SU-DHL-6 (cell line): Measurements from ENCODE around the gene MGAT4A.

Experiments
- H2AFZ ChIP-seq: fragments of 200-600 bp; sonication (generic); 2 replicates; pipeline ENCODE4 v1.6.1; 2014; ENCODE audit warnings: low read depth, mild to moderate bottlenecking, moderate library complexity, mixed read lengths, antibody characterized with exemption, low read length; ENCODE audit not compliant: severe bottlenecking
- H3F3A ChIP-seq: fragments of 200-600 bp; shearing (Covaris generic); 2 replicates; pipeline ENCODE4 v1.6.0; 2016; ENCODE audit warnings: antibody characterized with exemption, mild to moderate bottlenecking; ENCODE audit not compliant: insufficient read depth
- H3K27ac ChIP-seq: fragments of 200-600 bp; sonication (generic); 2 replicates; pipeline ENCODE4 v1.5.1; 2016; ENCODE audit warnings: low read depth, mild to moderate bottlenecking, low read length, moderate library complexity, mixed read lengths
- H3K27me3 ChIP-seq: fragments of 200-600 bp; sonication (generic), shearing (Covaris generic); 2 replicates; pipeline ENCODE4 v1.6.0; 2014; ENCODE audit warnings: mild to moderate bottlenecking, low read length
- H3K36me3 ChIP-seq: fragments of 200-600 bp; sonication (generic); 2 replicates; pipeline ENCODE4 v1.6.1; 2014; ENCODE audit warnings: mild to moderate bottlenecking, low read length, mixed read lengths
- H3K4me2 ChIP-seq: fragments of 300-600, 200-600 bp; shearing (Covaris generic), sonication (generic); 2 replicates; pipeline ENCODE4 v1.6.0; 2014; ENCODE audit warnings: low read length, low read depth, mild to moderate bottlenecking; ENCODE audit not compliant: poor library complexity, severe bottlenecking
- H3K4me3 ChIP-seq: fragments of 200-600 bp; sonication (generic); 2 replicates; pipeline ENCODE4 v1.5.1; 2014; ENCODE audit warnings: antibody characterized with exemption, low read length, mild to moderate bottlenecking, mixed read lengths; ENCODE audit not compliant: insufficient read depth, poor library complexity, severe bottlenecking
- H3K79me2 ChIP-seq: fragments of 200-600 bp; sonication (generic); 2 replicates; pipeline ENCODE4 v1.6.1; 2014; ENCODE audit warnings: mild to moderate bottlenecking, low read length, moderate library complexity; ENCODE audit not compliant: insufficient read depth
- H3K9ac ChIP-seq: fragments of 200-600 bp; sonication (generic); 2 replicates; pipeline ENCODE4 v1.7.0; 2014; ENCODE audit warnings: mild to moderate bottlenecking, low read length
- H3K9me2 ChIP-seq: fragments of 200-600 bp; sonication (generic); replicated peaks from 2 replicates; pipeline ENCODE4 v1.6.1; 2014; ENCODE audit warnings: low read length; ENCODE audit not compliant: insufficient read depth
- H3K9me3 ChIP-seq: fragments of 200-600 bp; sonication (generic); 2 replicates; pipeline ENCODE4 v1.6.1; 2014; ENCODE audit warnings: low read length, mixed read lengths; ENCODE audit not compliant: insufficient read depth
- H4K20me1 ChIP-seq: fragments of 200-600 bp; sonication (generic); 2 replicates; pipeline ENCODE4 v1.6.1; 2014; ENCODE audit warnings: low read depth, mild to moderate bottlenecking, antibody characterized with exemption, low read length, moderate library complexity, mixed read lengths
- CTCF ChIP-seq: fragments of 200-600 bp; sonication (generic); IDR thresholded peaks from one replicate; pipeline ENCODE4 v1.5.1; 2017; ENCODE audit warnings: antibody characterized with exemption, mild to moderate bottlenecking, low read length, moderate library complexity; ENCODE audit not compliant: insufficient read depth, poor library complexity, severe bottlenecking
- EZH2phosphoT487 ChIP-seq: fragments of 200-600 bp; sonication (generic), shearing (Covaris generic); conservative IDR thresholded peaks from 2 replicates; pipeline ENCODE4 v1.6.1; 2018; ENCODE audit warnings: mild to moderate bottlenecking, antibody characterized with exemption, low read length, moderate library complexity, mixed read lengths

Gene MGAT4A

GRCh38 chr2:98588880-98589431 lies 142.0 kb downstream of the MGAT4A start:
- no peaks in the 10 kb centered on the region for H3K27me3 ChIP-seq
- H3K4me2 ChIP-seq, result no peak overlapping the region
- no peaks in the 10 kb centered on the region for H4K20me1 ChIP-seq
- H3K27ac ChIP-seq, result no peak overlapping the region
- no peaks in the 10 kb centered on the region for H3K9me3 ChIP-seq
- H3K9me2 ChIP-seq, result no peaks in the 10 kb centered on the region
- H3K9ac ChIP-seq, result no peak overlapping the region
- no peak overlapping the region for H2AFZ ChIP-seq
- H3K36me3 ChIP-seq, result no peaks in the 10 kb centered on the region
- no peak overlapping the region for H3K4me3 ChIP-seq
- no peaks in the 10 kb centered on the region for H3F3A ChIP-seq
- TF ChIP-seq EZH2phosphoT487, result no peak
- TF ChIP-seq CTCF, result no peak
- H3K79me2 ChIP-seq, result no peaks in the 10 kb centered on the region

- TF ChIP-seq CTCF, result no peak
- no peak for TF ChIP-seq EZH2phosphoT487
- no peaks in the 10 kb centered on the region for H3K9me3 ChIP-seq
- H3K79me2 ChIP-seq, result no peaks in the 10 kb centered on the region
- no peaks in the 10 kb centered on the region for H3F3A ChIP-seq
- no peaks in the 10 kb centered on the region for H3K9me2 ChIP-seq
- no peaks in the 10 kb centered on the region for H4K20me1 ChIP-seq
- no peak overlapping the region for H3K9ac ChIP-seq
- no peaks in the 10 kb centered on the region for H3K27me3 ChIP-seq
- H3K27ac ChIP-seq, result no peak overlapping the region
- H3K4me2 ChIP-seq, result no peak overlapping the region
- no peaks in the 10 kb centered on the region for H3K36me3 ChIP-seq
- H2AFZ ChIP-seq, result no peak overlapping the region
- no peak overlapping the region for H3K4me3 ChIP-seq
These were observed 144.3 kb downstream of the MGAT4A start for GRCh38 chr2:98586551-98587140.

GRCh38 chr2:98585386-98585785 lies 145.5 kb downstream of the MGAT4A start:
- no peak overlapping the region for H3K4me3 ChIP-seq
- H3F3A ChIP-seq, result no peaks in the 10 kb centered on the region
- no peaks in the 10 kb centered on the region for H4K20me1 ChIP-seq
- H3K27me3 ChIP-seq, result no peaks in the 10 kb centered on the region
- H3K36me3 ChIP-seq, result no peaks in the 10 kb centered on the region
- H3K9me2 ChIP-seq, result no peaks in the 10 kb centered on the region
- H2AFZ ChIP-seq, result no peak overlapping the region
- TF ChIP-seq EZH2phosphoT487 (no peak), CTCF (no peak)
- no peaks in the 10 kb centered on the region for H3K9me3 ChIP-seq
- H3K79me2 ChIP-seq, result no peaks in the 10 kb centered on the region
- H3K27ac ChIP-seq, result no peak overlapping the region
- H3K9ac ChIP-seq, result no peak overlapping the region
- H3K4me2 ChIP-seq, result no peak overlapping the region
